Activated CD4-positive, alpha-beta T cell treated with anti-CD3 and anti-CD28 coated beads for 4 hours (primary cell): ENCODE measurements around the gene GUK1.

Source experiments
- DNase-seq, 2 donors: peaks; one replicate each; pipeline ENCODE4 v3.0.0-alpha.2; 2020

GUK1 gene

GRCh38 chr1:228139931-228140723, at the start of gene GUK1:
GUK1 (plus strand) TSS chr1:228140279; CDS start chr1:228140303, 24 bp downstream.
- peak; percentile 100 for DNase-seq

- DNase-seq: no peak
These were observed 49.4 kb upstream of the GUK1 start for GRCh38 chr1:228090613-228091081.

GRCh38 chr1:228091084-228091483, 49.0 kb upstream of the GUK1 start:
- no peak for DNase-seq

- no peak for DNase-seq
These were observed 47.6 kb upstream of the GUK1 start for GRCh38 chr1:228092342-228093049.

- DNase-seq: no peak
These were observed 46.8 kb upstream of the GUK1 start for GRCh38 chr1:228093050-228093906.

GRCh38 chr1:228094432-228095016, 45.6 kb upstream of the GUK1 start:
- DNase-seq: no peak

- DNase-seq: no peak
These were observed 44.9 kb upstream of the GUK1 start for GRCh38 chr1:228095161-228095560.

GRCh38 chr1:228095938-228096337, 44.1 kb upstream of the GUK1 start:
- DNase-seq: no peak

- DNase-seq: no peak
These were observed 43.4 kb upstream of the GUK1 start for GRCh38 chr1:228096416-228097332.

GRCh38 chr1:228097333-228098081, 42.6 kb upstream of the GUK1 start:
- DNase-seq: peak in 1 of 2 donors; percentile 0

- no peak for DNase-seq
These were observed 41.7 kb upstream of the GUK1 start for GRCh38 chr1:228098323-228098931.

GRCh38 chr1:228099331-228099732, 40.7 kb upstream of the GUK1 start:
- no peak for DNase-seq

- DNase-seq: no peak
These were observed 39.1 kb upstream of the GUK1 start for GRCh38 chr1:228100822-228101613.

GRCh38 chr1:228101614-228101993, 38.5 kb upstream of the GUK1 start:
- DNase-seq: no peak

GRCh38 chr1:228101994-228102790, 37.9 kb upstream of the GUK1 start:
- DNase-seq: peak; percentile 46 to 56

- peak; percentile 91 to 92 for DNase-seq
These were observed 37.1 kb upstream of the GUK1 start, which contains the start of gene C1orf35 for GRCh38 chr1:228102791-228103620. C1orf35 (minus strand) TSS chr1:228103325; CDS start chr1:228103227, 98 bp downstream.

GRCh38 chr1:228104526-228105269, 35.4 kb upstream of the GUK1 start:
- no peak for DNase-seq
